ENCODE measurements around the gene GJC3.

DNA sequence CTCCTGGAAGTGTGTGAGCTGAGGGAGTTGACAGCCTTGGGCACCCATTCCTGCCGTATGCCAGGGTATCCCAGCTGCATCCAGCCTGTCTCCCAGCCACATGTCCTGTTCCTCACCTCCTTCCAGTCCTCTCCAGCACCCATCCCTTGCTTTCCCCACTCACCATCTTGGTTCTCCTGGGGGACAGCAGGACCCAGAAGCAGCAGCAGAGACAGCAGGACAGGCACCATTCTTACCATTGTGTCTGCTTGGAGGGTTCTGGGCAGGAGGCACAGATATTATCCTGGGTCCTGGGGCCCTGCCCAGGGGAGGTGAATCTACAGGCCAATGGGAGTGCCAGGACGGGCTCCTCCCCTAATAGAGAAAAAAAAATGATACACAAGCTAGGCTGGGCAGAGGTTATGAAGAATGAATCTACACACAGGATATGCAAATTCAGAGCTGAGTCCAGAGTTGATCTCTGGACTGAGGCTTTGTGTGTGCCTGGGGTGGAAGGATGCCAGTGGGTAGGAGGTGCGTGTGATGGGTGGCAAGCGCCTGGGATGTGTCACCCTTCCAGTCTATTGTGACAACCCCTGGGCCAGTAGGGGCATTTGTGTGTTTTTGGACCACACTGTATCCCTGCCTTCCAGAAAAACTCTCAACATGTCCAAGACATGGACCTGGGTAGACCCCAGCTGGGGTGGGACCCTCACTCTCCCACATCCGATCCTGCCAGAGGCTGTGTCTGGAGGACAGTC is 46.5 kb upstream of the GJC3 start, which contains the start of gene AZGP1:
- TF ChIP-seq TAF1 (IDR thresholded peaks at IDR 0.05; ENCODE audit: low read depth) (no peak), NFIC (IDR thresholded peaks at IDR 0.05) (no peak), EGR1 (IDR thresholded peaks at IDR 0.05) (no peak), CEBPB (IDR thresholded peaks at IDR 0.05) (no peak), TCF12 (IDR thresholded peaks at IDR 0.05; ENCODE audit: low read depth) (no peak), YY1 (IDR thresholded peaks at IDR 0.05; ENCODE audit: low read depth) (no peak), RAD21 (IDR thresholded peaks at IDR 0.05; ENCODE audit: low read depth) (no peak), EP300 (IDR thresholded peaks at IDR 0.05; ENCODE audit: borderline replicate concordance) (no peak), MAX (IDR thresholded peaks at IDR 0.05) (no peak)
